Astrocyte (in vitro differentiated cells and primary cell): ENCODE data around the gene ADAMTSL5. TPM values are rescaled to one million over a fixed set of nuclear protein-coding genes. Genes with fewer than 3 reads are reported as not detected.
A peak's percentile ranks its signal among the peaks of the same experiment; 100 is the strongest.

Source experiments
- DNase-seq: peaks from one replicate; pipeline ENCODE4 v3.0.0-alpha.2; 2010; ENCODE audit warnings: low read depth
- FAIRE-seq: peaks from 2 replicates; lab custom pipeline; 2011; peaks lifted over from hg19 to GRCh38; lab: Jason Lieb, UNC
- H2AFZ ChIP-seq: 2 replicates; pipeline ENCODE4 v1.6.0; 2012; ENCODE audit warnings: low read depth, low read length, inconsistent platforms
- H3K27ac ChIP-seq: 2 replicates; pipeline ENCODE4 v1.5.1; 2011; ENCODE audit warnings: low read depth, low read length, inconsistent platforms
- H3K27me3 ChIP-seq: 2 replicates; pipeline ENCODE4 v1.6.0; 2011; ENCODE audit warnings: low read length, inconsistent platforms; ENCODE audit not compliant: insufficient read depth
- H3K36me3 ChIP-seq: 2 replicates; pipeline ENCODE4 v1.5.1; 2011; ENCODE audit warnings: low read length, inconsistent platforms; ENCODE audit not compliant: insufficient read depth
- H3K4me1 ChIP-seq: 2 replicates; pipeline ENCODE4 v1.5.1; 2011; ENCODE audit warnings: low read length, inconsistent platforms; ENCODE audit not compliant: insufficient read depth
- H3K4me2 ChIP-seq: 2 replicates; pipeline ENCODE4 v1.6.0; 2012; ENCODE audit warnings: low read length, inconsistent platforms
- H3K4me3 ChIP-seq: 2 replicates; pipeline ENCODE4 v1.5.1; 2011; ENCODE audit warnings: low read depth, mild to moderate bottlenecking, low read length, inconsistent platforms; ENCODE audit not compliant: insufficient read depth
- H3K79me2 ChIP-seq: 2 replicates; pipeline ENCODE4 v1.6.0; 2012; ENCODE audit warnings: mild to moderate bottlenecking, low read length, inconsistent platforms; ENCODE audit not compliant: insufficient read depth
- H3K9ac ChIP-seq: 2 replicates; pipeline ENCODE4 v1.6.0; 2012; ENCODE audit warnings: mild to moderate bottlenecking, low read length, inconsistent platforms
- H3K9me3 ChIP-seq: 2 replicates; pipeline ENCODE4 v1.5.1; 2012; ENCODE audit warnings: low read depth, mild to moderate bottlenecking, low read length, inconsistent platforms; ENCODE audit not compliant: insufficient read depth
- H4K20me1 ChIP-seq: 2 replicates; pipeline ENCODE4 v1.6.0; 2012; ENCODE audit warnings: low read length, inconsistent platforms; ENCODE audit not compliant: insufficient read depth
- H3K27ac Mint-ChIP-seq: one replicate; pipeline ENCODE4 v1.8.0; 2021; ENCODE audit warnings: mild to moderate bottlenecking, mixed read lengths; ENCODE audit not compliant: unreplicated experiment
- H3K27me3 Mint-ChIP-seq: one replicate; pipeline ENCODE4 v1.8.0; 2021; ENCODE audit warnings: low read depth, mixed read lengths; ENCODE audit not compliant: unreplicated experiment
- H3K36me3 Mint-ChIP-seq: one replicate; pipeline ENCODE4 v1.8.0; 2021; ENCODE audit warnings: low read depth, mixed read lengths; ENCODE audit not compliant: unreplicated experiment
- H3K4me1 Mint-ChIP-seq: one replicate; pipeline ENCODE4 v1.8.0; 2021; ENCODE audit warnings: low read depth, mixed read lengths; ENCODE audit not compliant: unreplicated experiment
- H3K4me3 Mint-ChIP-seq: one replicate; pipeline ENCODE4 v1.8.0; 2021; ENCODE audit warnings: mild to moderate bottlenecking, moderate library complexity, mixed read lengths; ENCODE audit not compliant: unreplicated experiment
- H3K9me3 Mint-ChIP-seq: one replicate; pipeline ENCODE4 v1.8.0; 2021; ENCODE audit warnings: mild to moderate bottlenecking, mixed read lengths; ENCODE audit not compliant: unreplicated experiment
- EZH2 ChIP-seq: IDR thresholded peaks from 2 replicates; pipeline ENCODE4 v1.6.1; 2012; ENCODE audit warnings: mild to moderate bottlenecking, low read length, inconsistent platforms; ENCODE audit not compliant: insufficient read depth
- total RNA-seq: library from RNA; stranded (reverse); gene quantifications from 2 replicates; pipeline ENCODE4 v1.2.1, GENCODE V29; 2021
- TF ChIP-seq, protein P1 (sequence below): IDR thresholded peaks from 2 replicates; pipeline ENCODE4 v1.5.1; 2011; ENCODE audit warnings: low read depth, mild to moderate bottlenecking, inconsistent platforms, low read length, moderate library complexity; ENCODE audit not compliant: insufficient read depth

ADAMTSL5 gene
- total RNA-seq, 1 donor from 2014 or later = 5.5 TPM

- no peak overlapping the region for H2AFZ ChIP-seq
- H3K27ac Mint-ChIP-seq = no peak overlapping the region
- FAIRE-seq (no peak), DNase-seq (no peak)
- no peaks in the 10 kb centered on the region for H3K9me3 Mint-ChIP-seq
- TF ChIP-seq, protein P1, sequence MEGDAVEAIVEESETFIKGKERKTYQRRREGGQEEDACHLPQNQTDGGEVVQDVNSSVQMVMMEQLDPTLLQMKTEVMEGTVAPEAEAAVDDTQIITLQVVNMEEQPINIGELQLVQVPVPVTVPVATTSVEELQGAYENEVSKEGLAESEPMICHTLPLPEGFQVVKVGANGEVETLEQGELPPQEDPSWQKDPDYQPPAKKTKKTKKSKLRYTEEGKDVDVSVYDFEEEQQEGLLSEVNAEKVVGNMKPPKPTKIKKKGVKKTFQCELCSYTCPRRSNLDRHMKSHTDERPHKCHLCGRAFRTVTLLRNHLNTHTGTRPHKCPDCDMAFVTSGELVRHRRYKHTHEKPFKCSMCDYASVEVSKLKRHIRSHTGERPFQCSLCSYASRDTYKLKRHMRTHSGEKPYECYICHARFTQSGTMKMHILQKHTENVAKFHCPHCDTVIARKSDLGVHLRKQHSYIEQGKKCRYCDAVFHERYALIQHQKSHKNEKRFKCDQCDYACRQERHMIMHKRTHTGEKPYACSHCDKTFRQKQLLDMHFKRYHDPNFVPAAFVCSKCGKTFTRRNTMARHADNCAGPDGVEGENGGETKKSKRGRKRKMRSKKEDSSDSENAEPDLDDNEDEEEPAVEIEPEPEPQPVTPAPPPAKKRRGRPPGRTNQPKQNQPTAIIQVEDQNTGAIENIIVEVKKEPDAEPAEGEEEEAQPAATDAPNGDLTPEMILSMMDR = no peak
- no peak for TF ChIP-seq EZH2
- H3K9ac ChIP-seq = no peak overlapping the region
- no peak overlapping the region for H3K4me3 ChIP-seq
- H3K4me3 Mint-ChIP-seq = no peak overlapping the region
- H3K4me1 Mint-ChIP-seq = no peaks in the 10 kb centered on the region
- peaks cover 7% of the 10 kb centered on the region for H3K36me3 Mint-ChIP-seq
- peaks cover 83% of the 10 kb centered on the region for H4K20me1 ChIP-seq
- H3K4me2 ChIP-seq = no peak overlapping the region
- H3K27me3 ChIP-seq = no peaks in the 10 kb centered on the region
- peaks cover 81% of the 10 kb centered on the region for H3K79me2 ChIP-seq
- H3K9me3 ChIP-seq = no peaks in the 10 kb centered on the region
- peaks cover under 1% of the 10 kb centered on the region for H3K4me1 ChIP-seq
- H3K27me3 Mint-ChIP-seq = no peaks in the 10 kb centered on the region
- H3K36me3 ChIP-seq = no peaks in the 10 kb centered on the region
- H3K27ac ChIP-seq = no peak overlapping the region
These were observed 47.6 kb upstream of the ADAMTSL5 start for GRCh38 chr19:1560286-1560882.

DNA sequence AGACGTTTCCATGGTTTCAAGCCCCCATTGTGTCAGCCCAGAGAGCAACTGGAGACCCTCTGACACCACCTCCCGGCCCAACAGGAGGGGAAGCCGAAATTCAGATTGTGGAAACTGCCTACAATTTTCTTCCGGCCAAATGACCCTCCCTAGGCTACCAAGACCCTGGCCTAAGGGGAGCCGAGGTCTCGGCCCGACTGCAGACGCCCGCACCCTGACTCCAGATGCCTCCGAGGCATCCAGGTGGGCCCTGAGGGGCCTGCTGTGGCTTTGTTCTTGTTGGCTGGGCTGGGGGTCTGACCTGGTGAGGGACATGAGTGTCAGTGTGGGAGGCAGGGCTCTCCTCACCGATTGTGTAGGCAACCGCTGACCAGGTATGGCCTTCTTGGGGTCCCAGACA, 45.7 kb upstream of the ADAMTSL5 start:
- no peak overlapping the region for H3K9ac ChIP-seq
- H3K9me3 ChIP-seq = no peaks in the 10 kb centered on the region
- no peak overlapping the region for H3K4me3 ChIP-seq
- no peaks in the 10 kb centered on the region for H3K4me1 Mint-ChIP-seq
- H3K27ac Mint-ChIP-seq = peak overlapping the region; percentile 62
- no peaks in the 10 kb centered on the region for H3K4me1 ChIP-seq
- peaks cover 71% of the 10 kb centered on the region for H4K20me1 ChIP-seq
- H3K27ac ChIP-seq = no peak overlapping the region
- peaks cover 7% of the 10 kb centered on the region for H3K36me3 Mint-ChIP-seq
- H3K4me3 Mint-ChIP-seq = no peak overlapping the region
- H3K27me3 ChIP-seq = no peaks in the 10 kb centered on the region
- DNase-seq = no peak
- H3K4me2 ChIP-seq = no peak overlapping the region
- H2AFZ ChIP-seq = no peak overlapping the region
- no peaks in the 10 kb centered on the region for H3K36me3 ChIP-seq
- no peak for FAIRE-seq
- no peak for TF ChIP-seq EZH2
- TF ChIP-seq, protein P1 = no peak
- peaks cover 65% of the 10 kb centered on the region for H3K79me2 ChIP-seq
- H3K9me3 Mint-ChIP-seq = no peaks in the 10 kb centered on the region
- no peaks in the 10 kb centered on the region for H3K27me3 Mint-ChIP-seq

- Histone ChIP-seq H3K79me2 (peaks cover 49% of the 10 kb centered on the region), H3K4me1 (no peaks in the 10 kb centered on the region), H2AFZ (no peak overlapping the region), H3K27me3 (no peaks in the 10 kb centered on the region), H3K4me2 (no peak overlapping the region), H3K36me3 (no peaks in the 10 kb centered on the region), H3K9ac (no peak overlapping the region), H3K27ac (no peak overlapping the region), H3K4me3 (no peak overlapping the region), H4K20me1 (peaks cover 55% of the 10 kb centered on the region), H3K9me3 (no peaks in the 10 kb centered on the region)
- Mint-ChIP-seq H3K36me3 (peaks cover 3% of the 10 kb centered on the region), H3K27ac (no peak overlapping the region), H3K27me3 (no peaks in the 10 kb centered on the region), H3K4me1 (no peaks in the 10 kb centered on the region), H3K9me3 (no peaks in the 10 kb centered on the region), H3K4me3 (no peak overlapping the region)
- FAIRE-seq (no peak), DNase-seq (no peak)
- TF ChIP-seq, protein P1 = no peak
- no peak for TF ChIP-seq EZH2
These were observed 43.7 kb upstream of the ADAMTSL5 start for GRCh38 chr19:1556390-1557070.
